Adrenal gland (tissue), 12 donors: Measurements from ENCODE around the gene M1AP. TPM values are rescaled to one million over a fixed set of nuclear protein-coding genes. Genes with fewer than 3 reads are reported as not detected.

Experiments used
- DNase-seq, 7 donors: peaks; one replicate each; pipeline ENCODE4 v3.0.0-alpha.2; 2019 to 2020
- H3K27ac ChIP-seq, 5 donors: fragments of 200-600 bp; sonication (generic) in 4 of 5; 1 replicate in 3 of 5; 2 replicates in 2 of 5; pipeline versions ENCODE4 v1.5.1 to v1.8.0; 2016 to 2020; ENCODE audit warnings: mild to moderate bottlenecking in 1 of 5
- H3K27me3 ChIP-seq: fragments of 200-600 bp; 2 replicates; pipeline ENCODE4 v1.8.0; 2021
- H3K36me3 ChIP-seq, 2 donors: fragments of 200-600 bp; replicated peaks in 1 of 2; 1 replicate in 1 of 2; 2 replicates in 1 of 2; pipeline versions ENCODE4 v1.5.1 to v1.8.0; 2018 to 2022
- H3K4me1 ChIP-seq, 2 donors: fragments of 200-600 bp; replicated peaks in 1 of 2; 1 replicate in 1 of 2; 2 replicates in 1 of 2; pipeline versions ENCODE4 v1.5.1 to v1.8.0; 2018 to 2021
- H3K4me3 ChIP-seq, 4 donors: fragments of 200-600 bp; sonication (generic) in 3 of 4; one replicate each; pipeline ENCODE4 v1.5.1; 2016 to 2018
- H3K9me3 ChIP-seq, 3 donors: fragments of 200-600 bp; sonication (generic) in 1 of 3; replicated peaks in 1 of 3; 1 replicate in 2 of 3; 2 replicates in 1 of 3; pipeline versions ENCODE4 v1.5.1 to v1.8.0; 2016 to 2021
- POLR2A ChIP-seq, 2 donors: fragments of 450-650 bp; IDR thresholded peaks; one replicate each; pipeline ENCODE4 v1.6.1; 2017; ENCODE audit warnings: antibody characterized with exemption in 2 of 2, mild to moderate bottlenecking in 2 of 2, moderate library complexity in 1 of 2
- WGBS, 4 donors: extraction: QIAGEN DNeasy Blood & Tissue Kit in 2 of 4; methylation state at CpG; one replicate each; pipeline versions ENCODE4 v1.1.5 to v1.1.7; 2013 to 2017; 5-methylcytosine and 5-hydroxymethylcytosine counted together
- intact Hi-C, 2 donors: fragments of 100-400 bp; cut with DNase I; formaldehyde crosslinking; loops; one replicate each; pipeline versions ENCODE4 v1.14.1 to v1.15.0; 2022 to 2023
- polyA plus RNA-seq, 3 donors: library from polyadenylated mRNA; stranded (reverse); fragments of 200-250 nt in 2 of 3; fragments of 350-450 nt in 1 of 3; fragmentation: Illumina TruSeq in 1 of 3; extraction: RNeasy Lipid Tissue Mini Kit (QIAGEN cat#74804) in 1 of 3; gene quantifications; one replicate each; pipeline ENCODE4 v1.2.3, GENCODE V29; 2013 to 2014
- total RNA-seq, 9 donors: library from RNA; depleted of rRNA in 4 of 9; stranded (reverse); fragments of >200 nt in 4 of 9; fragments of 120-200 nt in 1 of 9; fragmentation: NEBNext Ultra II Directional in 1 of 9; extraction: Animal tissue kit (Norgen Biotek cat#: 25700) in 1 of 9; gene quantifications; one replicate each; pipeline versions ENCODE4 v1.1.0 to v1.2.4, GENCODE V29; 2013 to 2023
- TF ChIP-seq, protein P1 (sequence below), 6 experiments: fragments of 450-650 bp in 4 of 6; fragments of 200-600 bp in 2 of 6; sonication (generic) in 1 of 6; IDR thresholded peaks; 1 replicate in 5 of 6; 2 replicates in 1 of 6; pipeline versions ENCODE4 v1.5.1 to v1.8.0; 2016 to 2021; ENCODE audit warnings: antibody characterized with exemption in 6 of 6, mild to moderate bottlenecking in 2 of 6, moderate library complexity in 1 of 6
- donor health status: healthy with polysubstance abuse.
- donor health status: Bipolar disorder and iron deficiency.
- donor health status: DM: yes; HTN: yes; CAD: no.
- donor health status: DM: no; HTN: no; CAD: no.
- donor health status: DM: no; HTN: no; CAD: no.
- donor health status: DM: yes; HTN: yes; CAD: no.

M1AP gene
- total and polyA plus RNA-seq, 12 donors = 0.47 to 2.2 (median 0.84) TPM; not detected in 1

DNA sequence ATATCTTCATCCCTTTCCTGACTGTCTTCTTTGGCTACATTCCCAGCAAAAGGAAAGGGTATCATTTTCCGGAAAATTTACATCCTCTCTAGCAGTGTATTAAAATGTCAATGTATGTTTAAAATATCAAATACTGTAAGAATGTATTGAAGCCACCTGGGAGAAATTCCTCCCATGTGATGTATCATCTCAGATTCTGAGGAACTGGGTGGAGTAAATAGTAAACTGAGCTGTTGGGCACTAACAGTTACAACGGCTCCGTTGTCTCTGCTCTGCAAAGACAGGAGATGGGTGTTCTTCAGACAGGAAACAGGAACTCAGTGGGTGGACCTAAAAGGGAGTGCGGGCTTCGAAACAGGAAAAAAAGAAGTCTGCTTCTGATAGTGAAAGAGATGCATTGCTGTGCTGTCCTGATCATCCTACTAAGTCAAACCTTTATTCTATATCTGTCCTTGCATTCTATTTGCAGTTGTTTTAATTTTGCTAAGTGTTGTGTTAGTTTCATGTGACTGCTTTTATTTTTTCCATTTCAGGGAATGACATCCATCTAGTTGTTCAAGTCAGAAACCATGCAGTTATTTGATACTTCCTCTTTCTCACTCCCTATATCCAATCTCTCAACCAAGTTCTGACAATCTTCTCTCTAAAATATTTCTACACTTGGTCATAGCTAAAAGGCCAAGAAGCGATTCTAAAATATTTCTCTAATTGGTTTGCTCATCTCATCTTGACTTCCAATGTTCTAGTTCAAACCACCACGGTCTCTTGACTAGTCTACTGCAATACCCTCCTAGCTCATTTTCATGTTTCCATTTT is 74.2 kb downstream of the M1AP start:
- TF ChIP-seq POLR2A (IDR thresholded peaks at IDR 0.05) = no peak
- TF ChIP-seq, protein P1, sequence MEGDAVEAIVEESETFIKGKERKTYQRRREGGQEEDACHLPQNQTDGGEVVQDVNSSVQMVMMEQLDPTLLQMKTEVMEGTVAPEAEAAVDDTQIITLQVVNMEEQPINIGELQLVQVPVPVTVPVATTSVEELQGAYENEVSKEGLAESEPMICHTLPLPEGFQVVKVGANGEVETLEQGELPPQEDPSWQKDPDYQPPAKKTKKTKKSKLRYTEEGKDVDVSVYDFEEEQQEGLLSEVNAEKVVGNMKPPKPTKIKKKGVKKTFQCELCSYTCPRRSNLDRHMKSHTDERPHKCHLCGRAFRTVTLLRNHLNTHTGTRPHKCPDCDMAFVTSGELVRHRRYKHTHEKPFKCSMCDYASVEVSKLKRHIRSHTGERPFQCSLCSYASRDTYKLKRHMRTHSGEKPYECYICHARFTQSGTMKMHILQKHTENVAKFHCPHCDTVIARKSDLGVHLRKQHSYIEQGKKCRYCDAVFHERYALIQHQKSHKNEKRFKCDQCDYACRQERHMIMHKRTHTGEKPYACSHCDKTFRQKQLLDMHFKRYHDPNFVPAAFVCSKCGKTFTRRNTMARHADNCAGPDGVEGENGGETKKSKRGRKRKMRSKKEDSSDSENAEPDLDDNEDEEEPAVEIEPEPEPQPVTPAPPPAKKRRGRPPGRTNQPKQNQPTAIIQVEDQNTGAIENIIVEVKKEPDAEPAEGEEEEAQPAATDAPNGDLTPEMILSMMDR (IDR thresholded peaks at IDR 0.05) = no peak
- H3K9me3 ChIP-seq = no peaks in the 10 kb centered on the region
- no peaks in the 10 kb centered on the region for H3K27me3 ChIP-seq
- WGBS, 4 donors = 45 to 52% (median 49%) methylated on average over 7 of the region's 7 CpGs
- intact Hi-C loops = no loop called here
- DNase-seq = no peak
- peak overlapping the region in 1 of 5 donors; percentile 52 for H3K27ac ChIP-seq
- no peaks in the 10 kb centered on the region for H3K36me3 ChIP-seq
- H3K4me1 ChIP-seq = no peaks in the 10 kb centered on the region
- H3K4me3 ChIP-seq = no peak overlapping the region

DNA sequence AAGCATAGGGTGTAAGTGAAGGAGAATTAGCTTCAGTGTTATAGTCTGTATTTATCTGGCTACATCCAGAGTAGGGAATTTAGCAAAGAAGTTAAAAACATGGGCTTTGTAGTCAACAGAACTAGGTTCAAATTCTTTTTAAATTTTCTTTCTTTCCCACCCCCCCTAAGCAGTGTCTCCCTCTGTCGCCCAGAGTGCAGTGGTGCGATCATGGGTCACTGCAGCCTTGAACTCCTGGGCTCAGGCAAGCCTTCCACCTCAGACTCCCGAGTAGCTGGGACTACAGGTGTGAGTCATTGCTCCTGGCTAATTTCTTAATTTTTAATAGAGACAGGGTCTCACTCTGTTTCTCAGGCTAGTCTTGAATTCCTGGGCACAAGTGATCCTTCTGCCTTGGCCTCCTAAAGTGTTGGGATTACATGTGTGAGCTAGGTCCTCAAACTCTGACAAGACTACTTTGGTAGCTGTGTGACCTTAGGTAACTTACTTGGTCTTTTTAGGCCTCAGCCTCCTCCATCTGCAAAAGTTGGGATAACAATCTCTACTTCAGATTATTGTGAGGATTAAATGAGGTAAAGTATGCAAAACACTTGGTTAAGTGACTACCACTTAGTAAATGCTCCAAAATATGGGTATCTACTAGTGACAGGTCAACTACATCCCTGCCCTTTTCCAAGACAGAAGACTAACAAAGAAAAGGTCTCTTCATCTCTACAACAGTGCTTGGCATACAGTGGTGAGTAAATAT is 75.8 kb downstream of the M1AP start:
- intact Hi-C loops = no loop called here
- no peak for DNase-seq
- H3K36me3 ChIP-seq = no peaks in the 10 kb centered on the region
- H3K27ac ChIP-seq = no peak overlapping the region
- H3K4me1 ChIP-seq = no peaks in the 10 kb centered on the region
- H3K9me3 ChIP-seq = no peaks in the 10 kb centered on the region
- H3K27me3 ChIP-seq = no peaks in the 10 kb centered on the region
- TF ChIP-seq, protein P1 (IDR thresholded peaks at IDR 0.05) = peak in 2 of 6 experiments; percentile 12 to 19
- no peak for TF ChIP-seq POLR2A (IDR thresholded peaks at IDR 0.05)
- 29 to 48% (median 38%) methylated on average over 3 of the region's 3 CpGs for WGBS, 4 donors
- H3K4me3 ChIP-seq = no peak overlapping the region

DNA sequence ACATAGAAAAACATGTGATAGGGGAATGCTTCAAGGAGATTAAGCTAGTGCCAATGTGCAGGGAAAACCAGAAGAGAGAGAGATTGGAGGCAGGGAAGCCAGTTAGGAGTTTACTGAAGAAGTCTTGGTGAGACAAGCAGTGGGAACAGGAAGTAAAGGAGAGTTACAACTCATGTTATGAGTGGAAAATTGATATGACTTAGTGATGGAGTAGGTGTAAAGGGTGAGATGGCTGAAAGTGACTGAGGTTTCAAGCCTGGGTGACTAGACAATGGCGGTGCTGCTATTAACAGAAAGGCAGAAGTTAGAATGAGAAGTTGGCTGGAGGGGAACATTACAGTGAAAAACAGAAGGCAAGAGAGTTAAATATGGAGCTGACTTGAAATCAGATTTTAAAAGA is 77.1 kb downstream of the M1AP start:
- intact Hi-C loops = no loop called here
- DNase-seq = no peak
- TF ChIP-seq POLR2A (IDR thresholded peaks at IDR 0.05) = no peak
- TF ChIP-seq, protein P1 (IDR thresholded peaks at IDR 0.05) = no peak
- 77 to 90% (median 81%) methylated on average over 1 of the region's 1 CpG for WGBS, 4 donors
- H3K27ac ChIP-seq = no peak overlapping the region
- H3K4me3 ChIP-seq = no peak overlapping the region
- H3K27me3 ChIP-seq = no peaks in the 10 kb centered on the region
- H3K4me1 ChIP-seq = no peaks in the 10 kb centered on the region
- no peaks in the 10 kb centered on the region for H3K9me3 ChIP-seq
- no peaks in the 10 kb centered on the region for H3K36me3 ChIP-seq

DNA sequence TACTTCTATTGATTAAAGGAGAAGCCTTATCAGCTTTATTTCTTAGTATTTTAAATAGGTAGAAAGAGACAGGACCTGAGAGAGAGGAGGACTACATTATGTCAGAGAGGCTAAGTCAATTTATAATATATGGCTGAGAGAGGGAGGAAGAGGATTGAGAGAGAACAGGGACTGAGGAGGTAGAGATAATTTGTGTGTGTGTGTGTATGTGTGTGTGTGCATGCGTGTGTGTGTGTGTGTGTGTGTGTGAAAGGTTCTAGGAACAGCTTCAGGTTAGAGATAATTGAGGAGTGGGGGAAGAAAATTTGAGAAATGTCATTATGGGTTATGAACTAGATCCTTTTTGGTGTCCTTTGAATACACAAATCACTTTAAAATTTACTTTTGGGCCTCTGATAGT is 78.4 kb downstream of the M1AP start:
- TF ChIP-seq POLR2A (IDR thresholded peaks at IDR 0.05) = no peak
- TF ChIP-seq, protein P1 (IDR thresholded peaks at IDR 0.05) = no peak
- intact Hi-C loops = no loop called here
- Histone ChIP-seq H3K4me1 (no peaks in the 10 kb centered on the region), H3K27me3 (no peaks in the 10 kb centered on the region), H3K36me3 (no peaks in the 10 kb centered on the region), H3K9me3 (no peaks in the 10 kb centered on the region), H3K4me3 (no peak overlapping the region), H3K27ac (no peak overlapping the region)
- DNase-seq = no peak
- 88 to 96% (median 91%) methylated on average over 1 of the region's 1 CpG for WGBS, 4 donors
